ENCODE measurements around the gene STX4. TPM values are rescaled to one million over a fixed set of nuclear protein-coding genes. Genes with fewer than 3 reads are reported as not detected.

STX4 gene
- total and polyA plus RNA-seq, 9 of the 15 experiments (the other 6 are each of a cell fraction or from before 2014, with no cell fraction given), result 3.2 to 48.0 (median 21.5) TPM

DNA sequence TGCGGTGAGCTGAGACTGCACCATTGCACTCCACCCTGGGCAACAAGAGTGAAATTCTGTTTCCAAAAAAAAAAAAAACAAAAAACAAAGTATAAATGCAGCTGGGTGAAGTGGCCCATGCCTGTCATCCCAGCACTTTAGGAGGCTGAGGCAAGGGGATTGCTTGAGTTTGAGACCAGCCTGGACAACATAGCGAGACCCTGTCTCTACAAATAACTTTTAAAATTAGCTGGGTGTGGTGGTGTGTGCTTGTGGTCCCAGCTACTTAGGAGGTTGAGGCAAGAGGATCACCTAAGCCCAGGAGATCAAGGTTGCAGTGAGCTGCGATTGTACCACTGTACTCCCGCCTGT is 10.1 kb upstream of the STX4 start:
- H3K27me3 ChIP-seq (ENCODE audit: control insufficient read depth in 2 of 2, insufficient read depth in 2 of 2, low read length in 2 of 2), result no peaks in the 10 kb centered on the region
- H2AFZ ChIP-seq (ENCODE audit: low read depth, low read length), result no peak overlapping the region
- H3K4me3 ChIP-seq, result no peak overlapping the region
- no TSS peak for BruUV-seq (replicated peaks)
- H3K79me2 ChIP-seq (ENCODE audit: control insufficient read depth, insufficient read depth, low read length), result no peaks in the 10 kb centered on the region
- H3K4me2 ChIP-seq (ENCODE audit: insufficient read depth, low read length), result no peak overlapping the region
- H3K4me1 ChIP-seq (replicated peaks in 1 of 2; ENCODE audit: control insufficient read depth in 2 of 2, insufficient read depth in 2 of 2, low read length in 2 of 2), result peaks cover 10 to 13% of the 10 kb centered on the region in 2 experiments; a peak in 3 of 5 replicates
- ChIA-PET CTCF (ENCODE audit: low intra/inter-chr PET ratio) (interaction anchor here (0.6 kb wide), 1 partner anchor 94 kb away, joined by 3 read pairs; no protein-coding TSS in a partner anchor), POLR2A (interaction anchor here (0.6 to 2.7 kb wide), 7 partner anchors 11 to 452 kb away, joined by 3 to 9 read pairs (median 3); partner anchors contain the start of genes FUS and PYCARD)
- H3K36me3 ChIP-seq (ENCODE audit: control insufficient read depth, insufficient read depth, low read length), result no peaks in the 10 kb centered on the region
- no peak overlapping the region for H3K9ac ChIP-seq (ENCODE audit: insufficient read depth in 1 of 2, low read depth in 2 of 2, low read length in 2 of 2)
- H3K9me1 ChIP-seq (ENCODE audit: control insufficient read depth, insufficient read depth, low read length), result no peaks in the 10 kb centered on the region
- FAIRE-seq (no peak), ATAC-seq (no peak), DNase-seq (ENCODE audit: extremely low read depth in 1 of 4, low spot score in 3 of 4) (no peak)
- H4K20me1 ChIP-seq (replicated peaks; ENCODE audit: control insufficient read depth, insufficient read depth, low read length), result no peaks in the 10 kb centered on the region
- H3K9me3 ChIP-seq (replicated peaks; ENCODE audit: control insufficient read depth, insufficient read depth, low read depth, low read length), result no peaks in the 10 kb centered on the region
- no peak overlapping the region for H3K27ac ChIP-seq (ENCODE audit: extremely low read depth, low read depth, low read length)
- intact Hi-C loops (cut with micrococcal nuclease), result no loop called here
- in situ Hi-C loops (cut with MboI), result no loop called here
- 85% methylated on average over 4 of the region's 4 CpGs for WGBS (ENCODE audit: insufficient coverage, low coverage, missing lambda C conversion rate)
- no peak for TF ChIP-seq YY1 (IDR thresholded peaks at IDR 0.05; ENCODE audit: borderline replicate concordance in 1 of 3, control insufficient read depth in 1 of 3, extremely low read depth in 1 of 3, insufficient read depth in 3 of 3, insufficient read length in 1 of 3, insufficient replicate concordance in 2 of 3, low read depth in 1 of 3, low read length in 2 of 3)
- no peak for TF ChIP-seq DNMT1 (IDR thresholded peaks at IDR 0.05)
- TF ChIP-seq, protein P1, sequence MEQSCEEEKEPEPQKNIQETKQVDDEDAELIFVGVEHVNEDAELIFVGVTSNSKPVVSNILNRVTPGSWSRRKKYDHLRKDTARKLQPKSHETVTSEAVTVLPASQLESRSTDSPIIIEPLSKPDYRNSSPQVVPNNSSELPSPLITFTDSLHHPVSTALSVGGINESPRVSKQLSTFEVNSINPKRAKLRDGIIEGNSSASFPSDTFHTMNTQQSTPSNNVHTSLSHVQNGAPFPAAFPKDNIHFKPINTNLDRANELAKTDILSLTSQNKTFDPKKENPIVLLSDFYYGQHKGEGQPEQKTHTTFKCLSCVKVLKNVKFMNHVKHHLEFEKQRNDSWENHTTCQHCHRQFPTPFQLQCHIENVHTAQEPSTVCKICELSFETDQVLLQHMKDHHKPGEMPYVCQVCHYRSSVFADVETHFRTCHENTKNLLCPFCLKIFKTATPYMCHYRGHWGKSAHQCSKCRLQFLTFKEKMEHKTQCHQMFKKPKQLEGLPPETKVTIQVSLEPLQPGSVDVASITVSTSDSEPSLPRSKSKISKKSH (CRISPR knock-in tag; IDR thresholded peaks at IDR 0.05), result no peak
- no peak for TF ChIP-seq REST (IDR thresholded peaks at IDR 0.05; ENCODE audit: borderline replicate concordance)
- no peak for TF ChIP-seq REST (CRISPR knock-in tag; IDR thresholded peaks at IDR 0.05; ENCODE audit: low read depth)
- no peak for TF ChIP-seq NR2C1 (IDR thresholded peaks at IDR 0.05)
- TF ChIP-seq NR2C1 (tag; IDR thresholded peaks at IDR 0.05), result no peak
- no peak for TF ChIP-seq ZNF699 (CRISPR knock-in tag; IDR thresholded peaks at IDR 0.05; ENCODE audit: insufficient replicate concordance)
- TF ChIP-seq OTX1 (CRISPR knock-in tag; IDR thresholded peaks at IDR 0.05), result no peak
- TF ChIP-seq, protein P2, sequence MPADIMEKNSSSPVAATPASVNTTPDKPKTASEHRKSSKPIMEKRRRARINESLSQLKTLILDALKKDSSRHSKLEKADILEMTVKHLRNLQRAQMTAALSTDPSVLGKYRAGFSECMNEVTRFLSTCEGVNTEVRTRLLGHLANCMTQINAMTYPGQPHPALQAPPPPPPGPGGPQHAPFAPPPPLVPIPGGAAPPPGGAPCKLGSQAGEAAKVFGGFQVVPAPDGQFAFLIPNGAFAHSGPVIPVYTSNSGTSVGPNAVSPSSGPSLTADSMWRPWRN (IDR thresholded peaks at IDR 0.05; ENCODE audit: low read depth), result no peak
- no peak for TF ChIP-seq ZBTB8A (IDR thresholded peaks at IDR 0.05; ENCODE audit: partially characterized antibody)
- TF ChIP-seq HEY1 (CRISPR knock-in tag; IDR thresholded peaks at IDR 0.05; ENCODE audit: borderline replicate concordance), result no peak
- no peak for TF ChIP-seq SP2 (IDR thresholded peaks at IDR 0.05; ENCODE audit: extremely low read depth, low read depth, low read length, poor library complexity, severe bottlenecking)

Measured in K562 (cell line).